22Rv1 (cell line): Measurements from ENCODE around the gene SLC24A5.

Experiments used
- CTCF ChIP-seq: fragments of 450-650 bp; IDR thresholded peaks from 2 replicates; pipeline ENCODE4 v1.5.1; 2017; ENCODE audit warnings: mild to moderate bottlenecking
- ZFX ChIP-seq: fragments of 450-650 bp; IDR thresholded peaks from 2 replicates; pipeline ENCODE4 v1.6.1; 2017; ENCODE audit warnings: antibody characterized with exemption, borderline replicate concordance

- no peak for TF ChIP-seq CTCF
- no peak for TF ChIP-seq ZFX
Measured at GRCh38 chr15:48145923-48146322, 25.1 kb downstream of the SLC24A5 start.
